GM12891 (cell line): ENCODE results near the gene IFNLR1.

Experiments used
- DNase-seq: peaks from one replicate; pipeline ENCODE4 v3.0.0; 2011; ENCODE audit warnings: low spot score; ENCODE audit not compliant: insufficient read length
- FAIRE-seq: peaks from 2 replicates; lab custom pipeline; 2011; peaks lifted over from hg19 to GRCh38; lab: Jason Lieb, UNC
- PAX5 ChIP-seq: IDR thresholded peaks from 2 replicates; pipeline ENCODE4 v1.6.1; 2011; ENCODE audit warnings: low read length, moderate library complexity, mild to moderate bottlenecking; ENCODE audit not compliant: insufficient read depth, severe bottlenecking
- POLR2A ChIP-seq: IDR thresholded peaks from 2 replicates; pipeline ENCODE4 v1.6.1; 2011; ENCODE audit warnings: low read depth, low read length, control low read depth
- POLR2AphosphoS5 ChIP-seq: IDR thresholded peaks from 2 replicates; pipeline ENCODE4 v1.6.1; 2011; ENCODE audit warnings: low read depth, low read length, control low read depth
- POU2F2 ChIP-seq: IDR thresholded peaks from 2 replicates; pipeline ENCODE4 v1.6.1; 2011; ENCODE audit warnings: low read depth, mild to moderate bottlenecking, control low read depth, low read length, moderate library complexity
- SPI1 ChIP-seq: IDR thresholded peaks from 2 replicates; pipeline ENCODE4 v1.6.1; 2011; ENCODE audit warnings: low read depth, low read length, control low read depth
- TAF1 ChIP-seq: IDR thresholded peaks from 2 replicates; pipeline ENCODE4 v1.6.1; 2011; ENCODE audit warnings: low read depth, low read length, control low read depth

Gene IFNLR1

GRCh38 chr1:24126672-24127023, 60.4 kb downstream of the IFNLR1 start:
- DNase-seq, result no peak
- FAIRE-seq, result no peak
- no peak for TF ChIP-seq POU2F2
- no peak for TF ChIP-seq POLR2AphosphoS5
- no peak for TF ChIP-seq TAF1
- no peak for TF ChIP-seq PAX5
- TF ChIP-seq SPI1, result no peak
- TF ChIP-seq POLR2A, result no peak

- TF ChIP-seq POU2F2 (no peak), SPI1 (no peak)
- FAIRE-seq (no peak), DNase-seq (no peak)
Measured at GRCh38 chr1:24126018-24126671, 60.9 kb downstream of the IFNLR1 start.

- DNase-seq, result no peak
- no peak for FAIRE-seq
- TF ChIP-seq POLR2AphosphoS5 (no peak), TAF1 (no peak), POLR2A (no peak), POU2F2 (no peak), SPI1 (no peak), PAX5 (no peak)
Measured at GRCh38 chr1:24125456-24125855, 61.6 kb downstream of the IFNLR1 start.

- no peak for TF ChIP-seq TAF1
- TF ChIP-seq PAX5, result no peak
- TF ChIP-seq POLR2A, result no peak
- TF ChIP-seq POU2F2, result no peak
- DNase-seq (no peak), FAIRE-seq (no peak)
Measured at GRCh38 chr1:24124980-24125379, 62.1 kb downstream of the IFNLR1 start.

GRCh38 chr1:24123611-24124010, 63.5 kb downstream of the IFNLR1 start:
- TF ChIP-seq PAX5 (no peak), POU2F2 (no peak), POLR2AphosphoS5 (no peak), SPI1 (no peak), TAF1 (no peak), POLR2A (no peak)
- FAIRE-seq (no peak), DNase-seq (no peak)

- DNase-seq, result no peak
- FAIRE-seq, result no peak
- TF ChIP-seq POLR2A (no peak), POLR2AphosphoS5 (no peak), PAX5 (no peak), POU2F2 (no peak), SPI1 (no peak), TAF1 (no peak)
Measured at GRCh38 chr1:24122776-24123175, 64.3 kb downstream of the IFNLR1 start.

- FAIRE-seq (no peak), DNase-seq (no peak)
- no peak for TF ChIP-seq PAX5
- no peak for TF ChIP-seq POLR2AphosphoS5
- TF ChIP-seq POU2F2, result no peak
- no peak for TF ChIP-seq SPI1
- TF ChIP-seq POLR2A, result no peak
- TF ChIP-seq TAF1, result no peak
Measured at GRCh38 chr1:24121406-24121805, 65.7 kb downstream of the IFNLR1 start.

GRCh38 chr1:24120965-24121364, 66.1 kb downstream of the IFNLR1 start:
- FAIRE-seq, result no peak

GRCh38 chr1:24119859-24120756, 67.0 kb downstream of the IFNLR1 start:
- FAIRE-seq, result no peak
- no peak for DNase-seq
- TF ChIP-seq POU2F2 (no peak), PAX5 (no peak), SPI1 (no peak), POLR2A (no peak), POLR2AphosphoS5 (no peak), TAF1 (no peak)

More at GRCh38 chr1:24120965-24121364, 66.1 kb downstream of the IFNLR1 start:
- TF ChIP-seq POU2F2, result no peak
- DNase-seq, result no peak

GRCh38 chr1:24119489-24119858, 67.6 kb downstream of the IFNLR1 start:
- TF ChIP-seq POLR2A (no peak), TAF1 (no peak), PAX5 (no peak), POLR2AphosphoS5 (no peak), POU2F2 (no peak), SPI1 (no peak)
- FAIRE-seq (no peak), DNase-seq (no peak)
